NCI-H2227 (cell line): Measurements from ENCODE around the gene ADO.

Experiments used
- DNase-seq: peaks from one replicate; lab custom pipeline; 2025; ENCODE audit not compliant: unreplicated experiment; lab: John Stamatoyannopoulos, UW

ADO gene

DNA sequence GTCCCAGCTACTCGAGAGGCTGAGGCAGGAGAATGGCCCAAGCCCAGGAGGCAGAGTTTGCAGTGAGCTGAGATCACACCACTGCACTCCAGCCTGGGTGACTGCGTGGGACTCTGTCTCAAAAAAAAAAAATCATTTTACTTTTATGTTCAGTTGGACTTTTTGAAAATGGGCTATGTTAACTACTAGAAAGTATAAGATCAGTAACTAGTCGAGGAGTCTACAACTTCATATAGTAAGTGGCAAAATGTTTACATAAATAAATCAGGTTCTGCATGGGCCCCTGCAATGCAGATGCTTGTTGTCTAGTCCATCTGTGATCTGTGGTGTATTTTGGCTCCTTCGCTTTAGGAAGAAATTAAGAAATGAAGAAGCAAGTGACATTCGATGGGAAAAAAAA is 12.3 kb upstream of the ADO start:
- no peak for DNase-seq

DNA sequence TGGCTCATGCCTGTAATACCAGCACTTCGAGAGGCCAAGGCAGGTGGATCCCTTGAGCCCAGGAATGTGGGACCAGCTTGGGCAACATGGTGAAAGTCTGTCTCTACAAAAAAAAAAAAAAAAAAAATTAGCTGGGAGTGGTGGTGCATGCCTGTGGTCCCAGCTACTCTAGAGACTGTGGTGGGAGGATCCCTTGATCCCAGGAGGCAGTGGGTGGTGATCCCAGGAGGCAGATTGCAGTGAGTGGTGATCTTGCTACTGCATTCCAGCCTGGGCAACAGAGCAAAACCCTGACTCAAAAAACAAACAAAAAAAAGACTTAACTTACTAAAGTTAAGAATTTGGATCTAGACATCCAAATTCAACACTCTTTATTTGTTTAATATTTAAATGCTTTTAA is 10.2 kb upstream of the ADO start:
- DNase-seq = no peak

DNA sequence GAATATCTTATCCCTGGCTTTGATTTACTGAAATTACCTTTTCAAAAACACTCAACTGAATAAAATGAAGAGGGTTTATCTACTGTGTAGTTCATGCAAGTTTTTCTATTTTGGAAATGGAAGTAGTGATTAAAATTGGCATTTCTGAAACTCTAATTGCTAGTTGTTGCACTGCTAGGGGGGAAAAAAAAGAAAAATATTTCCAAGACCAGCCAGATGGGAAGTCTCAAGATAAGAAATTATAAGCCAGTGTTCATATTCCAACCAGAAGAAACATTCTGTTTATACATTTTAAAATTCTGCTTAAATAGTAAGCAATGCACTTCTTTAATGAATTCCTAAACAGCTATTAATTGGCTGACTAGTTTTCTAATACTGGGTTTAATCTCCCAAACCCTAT is 9.4 kb upstream of the ADO start:
- no peak for DNase-seq

DNA sequence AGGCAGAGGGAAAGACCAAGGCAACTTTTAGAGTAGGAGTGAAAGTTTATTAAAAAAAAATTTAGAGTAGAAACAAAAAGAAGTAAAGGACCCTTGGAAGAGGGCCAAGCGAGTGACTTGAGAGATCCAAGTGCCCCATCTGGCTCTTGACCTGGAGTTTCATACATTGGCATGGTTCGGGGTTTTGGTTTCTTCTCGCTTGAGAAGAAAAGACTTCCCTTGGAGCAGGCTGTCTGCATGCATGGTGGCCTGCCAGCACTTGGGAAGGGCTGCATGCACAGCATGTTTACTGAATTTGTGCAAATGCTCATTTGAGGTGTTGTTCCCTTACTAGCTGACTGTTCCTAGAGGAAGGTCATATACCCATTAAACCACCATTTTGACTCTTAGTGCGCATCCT is 8.8 kb upstream of the ADO start:
- DNase-seq = no peak

DNA sequence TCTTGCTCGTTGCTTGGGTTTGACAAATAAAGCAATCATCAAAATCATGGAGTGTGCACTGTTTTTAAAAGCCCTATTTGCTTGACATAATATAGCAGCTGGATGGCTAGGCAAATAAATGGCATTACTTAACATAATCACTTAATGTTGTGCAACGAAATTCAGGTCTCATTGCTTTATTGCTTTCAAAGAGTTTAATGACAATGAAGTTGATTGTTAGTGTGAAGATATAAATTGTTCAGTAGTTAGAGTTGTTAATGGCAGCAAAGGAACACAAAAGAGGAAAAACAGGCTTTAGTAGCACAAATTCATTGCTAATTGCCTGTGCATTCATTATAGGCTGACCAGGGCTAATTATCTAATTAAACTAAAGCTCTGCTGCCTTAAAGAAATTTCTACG is 7.6 kb upstream of the ADO start:
- no peak for DNase-seq

DNA sequence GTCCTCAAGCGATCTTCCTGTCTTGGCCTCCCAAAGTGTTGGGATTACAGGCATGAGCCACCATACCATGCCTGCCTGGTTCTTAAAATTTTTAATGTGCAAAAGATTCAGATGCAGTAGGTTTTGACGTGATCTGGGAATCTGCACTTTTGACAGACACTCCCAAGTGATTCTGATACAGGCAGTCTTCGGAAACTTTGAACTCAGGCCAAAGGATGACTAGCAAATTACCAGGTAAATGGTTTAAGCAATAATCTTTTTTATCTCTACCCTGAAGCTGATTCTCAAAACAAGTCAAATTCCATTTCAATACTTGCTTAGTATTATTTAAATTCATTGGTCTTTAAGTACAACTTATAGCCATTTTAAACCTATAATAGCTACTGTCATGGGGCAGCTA is 2.6 kb upstream of the ADO start:
- no peak for DNase-seq

DNA sequence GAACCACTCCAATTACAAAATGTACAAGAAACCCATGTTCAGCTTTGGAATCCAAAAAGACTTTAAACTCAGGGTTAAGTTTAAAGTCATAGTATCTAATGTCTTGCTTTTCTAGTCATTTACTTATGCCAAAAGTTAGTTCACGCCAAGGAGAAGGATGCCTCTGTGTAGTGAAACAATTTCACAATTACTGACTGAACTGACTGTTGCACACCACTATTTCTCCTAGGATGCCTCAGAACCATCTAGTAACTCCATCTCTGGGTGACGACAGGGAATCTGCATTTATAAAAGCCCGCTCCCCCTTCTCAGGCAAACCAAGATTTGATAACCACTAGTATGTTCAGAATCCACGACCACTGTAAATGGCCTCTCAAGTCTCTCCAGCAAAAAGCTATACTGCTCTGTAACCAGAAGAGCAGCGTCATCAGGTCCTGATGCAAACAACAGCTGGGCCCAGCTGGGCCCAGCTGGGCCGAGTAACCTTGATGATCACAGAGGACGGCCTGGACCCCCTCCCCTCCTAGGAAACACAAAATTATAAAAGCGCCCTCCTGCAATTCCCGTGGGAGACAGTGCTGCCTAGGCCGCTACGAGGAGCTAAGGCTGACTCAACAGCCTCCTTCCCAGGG is 680 bp upstream of the ADO start:
- no peak for DNase-seq

DNA sequence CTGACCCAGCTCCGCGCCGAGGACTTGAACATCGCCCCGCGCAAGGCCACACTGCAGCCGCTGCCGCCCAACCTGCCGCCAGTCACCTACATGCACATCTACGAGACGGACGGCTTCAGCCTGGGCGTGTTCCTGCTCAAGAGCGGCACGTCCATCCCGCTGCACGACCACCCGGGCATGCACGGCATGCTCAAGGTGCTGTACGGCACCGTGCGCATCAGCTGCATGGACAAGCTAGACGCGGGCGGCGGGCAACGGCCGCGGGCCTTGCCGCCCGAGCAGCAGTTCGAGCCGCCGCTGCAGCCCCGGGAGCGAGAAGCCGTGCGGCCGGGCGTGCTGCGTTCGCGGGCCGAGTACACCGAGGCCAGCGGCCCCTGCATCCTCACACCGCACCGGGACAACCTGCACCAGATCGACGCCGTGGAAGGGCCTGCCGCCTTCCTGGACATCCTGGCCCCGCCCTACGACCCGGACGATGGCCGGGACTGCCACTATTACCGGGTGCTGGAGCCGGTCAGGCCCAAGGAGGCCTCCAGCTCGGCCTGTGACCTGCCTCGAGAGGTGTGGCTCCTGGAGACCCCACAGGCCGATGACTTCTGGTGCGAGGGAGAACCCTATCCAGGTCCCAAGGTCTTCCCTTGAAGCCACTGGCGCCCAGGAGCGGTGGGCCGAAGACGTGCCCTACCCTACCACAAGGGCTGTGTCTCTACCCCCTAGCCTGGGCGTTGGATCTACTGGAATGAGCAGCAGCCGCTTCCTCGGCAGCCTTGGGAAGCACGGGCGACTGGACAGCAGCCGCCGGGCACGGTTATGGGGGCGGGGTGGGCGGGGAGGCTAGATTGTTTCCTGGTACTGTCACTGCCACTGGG is 945 bp downstream of the ADO start:
- peak; percentile 53 for DNase-seq

DNA sequence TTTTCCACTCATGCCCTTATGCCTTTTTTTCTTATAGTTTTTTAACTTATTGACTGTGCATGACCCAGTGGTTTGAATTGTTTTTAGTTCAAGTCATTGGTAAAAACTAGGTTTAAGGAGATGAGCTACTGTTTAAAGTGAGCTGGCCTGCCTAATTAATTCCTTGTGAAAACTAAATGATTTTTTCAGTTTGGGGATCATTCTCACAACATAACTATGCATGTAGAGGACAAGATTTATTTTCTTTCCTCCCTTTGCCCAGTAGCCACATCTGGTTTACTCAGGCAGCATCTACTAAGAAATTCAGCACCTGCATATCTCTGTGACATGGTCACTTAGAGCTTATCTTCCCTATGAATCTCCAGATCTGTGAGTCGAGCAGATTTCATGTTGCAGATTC is 1.7 kb downstream of the ADO start:
- no peak for DNase-seq

DNA sequence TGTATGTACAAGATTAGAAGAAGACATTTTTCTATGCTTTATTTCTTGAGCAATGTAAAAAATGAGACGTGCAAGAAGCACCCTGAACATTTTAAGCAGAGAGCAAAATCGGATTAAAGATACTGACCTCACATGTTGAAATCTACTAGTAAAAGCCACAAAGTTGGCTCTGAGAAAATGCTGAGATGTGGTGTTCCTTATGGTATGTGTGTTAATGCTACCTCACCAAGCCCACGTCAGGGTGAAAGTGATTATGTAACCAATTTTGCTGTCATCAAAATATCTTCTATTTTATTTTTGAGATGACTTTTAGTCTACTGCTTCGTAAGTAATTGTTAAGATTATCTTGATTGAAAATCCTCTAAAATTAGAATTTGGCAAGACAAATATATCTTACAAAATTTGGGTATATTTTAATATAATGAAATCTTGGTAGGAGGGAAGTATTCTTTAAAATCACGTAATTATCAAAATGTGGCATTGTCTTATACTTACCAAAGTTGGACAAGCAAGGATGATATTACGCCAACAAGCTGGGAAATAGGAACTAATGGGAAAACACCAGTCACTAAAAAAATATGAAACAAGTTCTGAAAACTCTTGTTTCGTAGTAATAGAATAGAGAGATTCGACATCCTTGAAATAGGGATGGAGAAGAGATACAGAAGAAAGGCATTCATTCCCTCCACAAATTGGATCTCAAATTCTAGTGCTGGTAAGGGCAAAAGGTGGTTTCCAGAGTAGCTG is 5.8 kb downstream of the ADO start:
- DNase-seq = no peak

DNA sequence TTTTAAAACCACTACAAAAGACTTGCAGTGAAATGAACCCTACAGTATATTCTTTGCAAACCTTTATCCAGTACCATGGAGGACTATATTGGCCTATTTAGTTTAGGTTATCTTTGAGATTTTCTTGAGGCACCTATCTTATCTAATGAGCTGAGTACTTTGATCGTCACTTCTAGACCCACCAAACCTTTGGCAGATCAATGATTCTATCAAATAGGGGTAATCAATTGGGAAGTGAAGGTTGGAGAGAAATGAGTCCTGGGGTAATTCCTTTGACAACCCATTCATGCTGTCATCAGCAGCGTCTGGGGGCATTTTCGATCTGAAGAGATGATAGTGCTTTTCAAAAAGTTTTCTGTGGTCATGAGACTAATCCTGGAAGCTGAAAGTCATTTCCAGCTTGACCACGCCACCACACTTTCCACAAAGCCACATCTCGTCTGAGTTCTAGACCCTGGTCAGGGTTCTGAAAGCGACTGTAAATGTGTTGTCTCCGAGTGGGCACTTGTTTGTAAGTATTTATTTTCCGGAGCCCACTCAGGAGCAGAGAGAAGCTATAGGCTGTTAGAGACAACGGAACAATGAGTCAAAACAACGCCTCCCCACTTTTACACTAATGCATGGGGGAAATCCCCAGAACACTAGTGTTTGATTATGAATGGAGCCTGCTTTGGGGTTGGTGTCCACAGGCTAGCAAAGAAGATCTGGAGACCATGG is 6.8 kb downstream of the ADO start:
- DNase-seq = no peak

DNA sequence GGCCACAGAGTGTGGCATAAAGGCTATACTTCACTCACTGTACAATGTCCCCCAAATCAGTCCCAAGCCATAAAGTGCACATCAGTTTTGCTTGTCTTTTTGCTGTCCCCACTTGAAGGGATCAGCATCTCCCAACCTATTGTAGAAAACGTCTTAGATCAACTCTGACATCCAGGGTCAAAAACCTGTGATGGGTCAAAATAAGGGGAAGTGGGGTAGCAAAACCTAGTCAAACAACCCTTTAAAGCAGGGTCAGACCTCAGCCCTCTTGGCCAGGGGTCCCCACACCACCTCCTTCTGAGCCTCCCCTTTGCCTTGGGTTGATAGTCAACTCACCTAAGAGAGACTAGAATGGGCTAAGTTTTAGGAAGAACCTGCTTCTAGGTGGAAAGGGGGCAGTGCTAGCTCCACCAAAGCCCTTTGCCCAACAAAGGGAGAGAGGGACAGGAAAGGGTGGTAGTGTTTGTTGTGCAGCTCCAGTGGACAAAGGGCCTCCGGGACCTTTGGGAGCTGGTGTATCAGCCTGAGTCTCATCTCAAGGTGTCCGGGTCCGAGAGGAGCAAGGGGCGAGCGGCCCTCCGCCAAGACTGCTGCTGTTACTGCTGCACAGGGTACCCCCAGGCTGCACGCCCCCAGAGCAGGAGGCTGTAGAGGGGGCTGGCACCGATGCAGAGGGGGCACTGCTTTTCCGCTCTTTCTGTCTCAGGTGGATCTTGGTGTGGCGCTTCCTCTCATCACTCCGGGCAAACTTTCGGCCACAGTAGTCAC is 8.3 kb downstream of the ADO start:
- DNase-seq = no peak

DNA sequence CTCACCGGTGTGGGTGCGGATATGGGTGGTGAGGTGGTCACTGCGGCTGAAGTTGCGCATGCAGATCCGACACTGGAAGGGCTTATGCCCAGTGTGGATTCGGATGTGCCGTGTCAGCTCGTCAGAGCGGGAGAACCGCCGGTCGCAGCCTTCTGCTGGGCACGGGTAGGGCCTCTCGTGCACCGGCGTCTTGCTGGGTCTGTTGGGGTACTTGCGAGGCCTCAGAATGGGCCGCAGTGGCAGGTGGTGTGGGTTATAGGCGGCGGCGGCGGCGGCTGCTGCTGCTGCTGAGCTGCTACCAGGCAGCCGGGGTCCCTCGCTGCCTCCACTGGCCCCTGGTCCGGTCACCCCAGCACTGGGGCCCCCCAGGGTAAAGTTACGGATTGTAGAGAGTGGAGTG is 8.9 kb downstream of the ADO start:
- no peak for DNase-seq

DNA sequence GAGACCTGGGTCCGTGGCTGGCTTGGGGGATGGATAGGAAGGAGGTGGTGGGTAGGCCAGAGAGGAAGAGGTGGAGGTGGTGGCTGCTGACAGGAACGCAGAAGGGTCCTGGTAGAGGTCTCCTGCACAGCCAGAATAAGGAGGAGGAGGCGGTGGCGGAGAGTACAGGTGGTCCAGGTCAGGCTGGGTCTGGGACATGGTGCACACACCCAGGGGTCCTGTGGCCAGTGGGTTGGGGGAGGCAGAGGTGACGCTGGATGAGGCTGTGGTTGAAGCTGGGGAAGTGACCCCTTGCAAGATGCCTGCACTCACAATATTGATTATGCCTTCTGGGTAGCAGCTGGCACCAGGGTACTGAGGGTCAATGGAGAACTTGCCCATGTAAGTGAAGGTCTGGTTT is 9.5 kb downstream of the ADO start:
- no peak for DNase-seq

DNA sequence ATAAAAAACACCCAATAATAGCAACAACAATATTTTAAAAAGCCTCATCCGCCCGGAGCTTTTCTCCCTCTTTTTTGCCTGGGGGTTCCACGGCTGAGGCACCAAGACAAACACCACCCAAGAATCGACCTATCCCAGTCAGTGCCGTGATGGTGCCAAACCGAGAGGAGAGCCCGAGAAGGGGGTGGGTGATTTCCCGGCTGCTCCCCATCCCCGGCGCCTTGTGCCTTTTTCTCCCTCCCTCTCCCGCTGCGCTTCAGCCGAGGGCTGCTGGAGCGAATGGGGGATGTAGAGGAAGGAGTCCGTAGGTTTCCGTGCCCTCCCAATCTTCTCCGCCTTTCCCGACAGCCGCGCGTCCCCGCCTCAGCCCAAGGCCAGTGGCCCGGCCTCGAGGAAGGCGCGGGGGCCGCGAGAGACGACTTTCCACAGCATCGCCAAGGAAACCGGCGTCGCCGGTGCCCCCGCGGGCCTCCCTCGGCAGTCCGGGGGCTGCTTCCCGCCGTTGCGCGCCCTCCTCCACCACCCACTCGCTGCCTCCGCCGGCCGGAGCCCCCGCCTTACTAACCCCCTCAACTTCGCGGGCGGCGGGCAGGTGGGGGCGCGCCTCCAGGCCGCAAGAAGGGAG is 10.3 kb downstream of the ADO start:
- no peak for DNase-seq

DNA sequence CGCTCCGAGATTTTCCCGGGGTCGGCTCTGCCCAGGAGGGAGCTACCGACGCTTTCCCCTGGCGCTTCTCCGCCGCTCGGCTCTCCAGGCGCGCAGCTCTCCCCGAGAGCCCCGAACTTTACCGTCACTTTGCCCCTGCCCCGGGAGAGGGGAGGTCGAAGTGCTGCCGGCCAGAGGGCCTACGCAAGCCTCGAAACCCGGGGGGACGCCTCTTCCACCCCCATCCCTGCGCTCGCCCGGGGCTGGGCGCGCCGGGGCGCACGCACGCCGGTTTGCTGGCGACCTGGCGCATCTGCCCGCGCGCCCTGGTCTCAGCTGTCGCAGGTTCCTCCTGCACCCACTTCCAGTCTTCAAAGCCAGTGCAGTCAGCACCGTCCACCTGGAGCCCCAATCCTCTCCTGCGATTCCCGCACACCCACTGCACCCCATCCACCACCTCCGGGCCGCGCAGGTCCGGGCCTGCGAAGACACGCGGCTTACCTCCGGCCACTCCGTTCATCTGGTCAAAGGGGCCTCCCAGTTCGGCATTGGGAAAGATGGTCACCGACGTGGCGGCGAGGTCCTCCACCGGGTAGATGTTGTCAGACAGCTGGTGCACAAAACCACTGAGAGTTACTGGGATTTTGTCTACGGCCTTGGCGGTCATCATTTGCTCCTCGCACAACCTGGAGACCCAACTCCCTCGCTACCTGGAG is 11.0 kb downstream of the ADO start:
- DNase-seq = no peak

DNA sequence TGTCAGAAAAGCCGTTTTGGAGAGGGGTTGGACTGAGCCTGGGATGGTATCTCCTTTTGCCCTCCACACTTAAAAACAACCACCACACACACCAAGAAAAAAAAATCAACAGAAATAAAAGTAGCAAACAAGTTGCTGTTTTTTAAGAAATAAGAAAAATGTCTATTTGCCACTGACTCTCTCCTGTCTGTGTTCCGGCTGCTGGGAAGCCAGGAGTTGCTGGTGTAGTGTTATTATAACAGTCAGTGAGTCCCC is 11.5 kb downstream of the ADO start:
- DNase-seq = no peak

DNA sequence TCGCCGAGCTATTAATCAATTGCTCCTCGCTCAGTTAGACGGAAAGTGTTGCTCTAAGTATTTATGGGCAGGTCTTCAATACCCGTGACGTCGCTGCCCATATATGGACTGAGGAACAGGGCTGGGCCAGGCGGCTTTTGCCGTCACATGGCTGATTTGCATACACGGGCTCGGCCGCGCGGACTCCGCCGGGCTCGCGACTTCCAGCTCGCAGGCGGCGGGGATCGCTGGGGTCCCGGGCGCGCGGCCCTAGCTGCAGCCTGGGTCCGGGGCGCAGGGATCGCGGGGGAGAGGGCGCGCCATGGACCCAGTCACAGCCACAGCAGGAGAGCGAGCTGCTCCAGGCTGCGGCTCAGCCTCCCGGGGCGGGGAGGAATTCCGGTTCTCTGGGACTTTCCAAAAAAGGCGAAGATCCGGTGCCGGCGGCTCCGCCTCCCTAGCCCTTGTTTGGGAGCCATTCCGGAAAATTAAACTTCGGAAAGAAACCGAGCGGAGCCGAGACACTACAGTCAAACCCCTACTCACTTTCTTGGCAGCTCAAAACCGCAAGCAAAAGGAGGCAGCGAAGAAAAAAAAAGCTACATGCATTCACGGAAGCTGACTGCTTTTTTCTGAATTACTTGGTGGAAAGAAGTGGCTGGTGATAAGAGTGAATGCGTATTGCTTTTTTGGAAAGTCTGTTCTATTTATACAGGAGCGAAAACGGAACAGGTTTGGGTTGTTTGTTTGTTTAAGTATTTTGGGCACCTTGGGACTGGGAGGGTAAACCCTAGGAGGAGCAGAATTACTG is 12.0 kb downstream of the ADO start, which contains the start of gene EGR2:
EGR2 (minus strand) TSS at position 36 of the 790 bp plus-strand sequence. CDS start 337 bp downstream, outside the sequence.
- peak; percentile 81 for DNase-seq
